Liver (tissue), 9 donors: ENCODE results near the gene CEP57. TPM values are rescaled to one million over a fixed set of nuclear protein-coding genes. Genes with fewer than 3 reads are reported as not detected.

ENCODE experiments used
- DNase-seq: peaks from one replicate; pipeline ENCODE4 v3.0.0-alpha.2; 2017; ENCODE audit warnings: low spot score
- H3K27ac ChIP-seq, 2 donors: one replicate each; pipeline ENCODE4 v1.7.0; 2013; ENCODE audit warnings: inconsistent platforms in 2 of 2, low read length in 2 of 2, control low read depth in 1 of 2, low read depth in 1 of 2, mild to moderate bottlenecking in 1 of 2
- H3K27me3 ChIP-seq, 4 donors: one replicate each; pipeline versions ENCODE4 v1.6.1 to v1.7.0; 2013; ENCODE audit warnings: low read length in 3 of 4, inconsistent platforms in 1 of 4, mild to moderate bottlenecking in 1 of 4, moderate library complexity in 1 of 4; ENCODE audit not compliant: control insufficient read depth in 4 of 4, insufficient read depth in 4 of 4
- H3K36me3 ChIP-seq, 4 donors: one replicate each; pipeline versions ENCODE4 v1.6.1 to v1.7.0; 2013; ENCODE audit warnings: low read length in 3 of 4, mild to moderate bottlenecking in 3 of 4, low read depth in 1 of 4, moderate library complexity in 1 of 4; ENCODE audit not compliant: control insufficient read depth in 4 of 4, insufficient read depth in 3 of 4
- H3K4me1 ChIP-seq, 4 donors: one replicate each; pipeline versions ENCODE4 v1.6.1 to v1.7.0; 2013; ENCODE audit warnings: low read length in 3 of 4, mild to moderate bottlenecking in 3 of 4, moderate library complexity in 1 of 4; ENCODE audit not compliant: control insufficient read depth in 4 of 4, insufficient read depth in 4 of 4
- H3K4me3 ChIP-seq, 3 donors: one replicate each; pipeline versions ENCODE4 v1.6.1 to v1.7.0; 2013; ENCODE audit warnings: low read length in 3 of 3, control low read depth in 1 of 3, low read depth in 1 of 3, mild to moderate bottlenecking in 1 of 3
- H3K9ac ChIP-seq, 2 donors: one replicate each; pipeline ENCODE4 v1.7.0; 2013; ENCODE audit warnings: low read length in 2 of 2, mild to moderate bottlenecking in 2 of 2, moderate library complexity in 2 of 2, control low read depth in 1 of 2, low read depth in 1 of 2
- H3K9me3 ChIP-seq, 4 donors: one replicate each; pipeline versions ENCODE4 v1.6.1 to v1.7.0; 2013; ENCODE audit warnings: low read length in 3 of 4; ENCODE audit not compliant: control insufficient read depth in 4 of 4
- EGR1 ChIP-seq, 2 donors: IDR thresholded peaks; 2 replicates each; pipeline ENCODE4 v1.6.1; 2016 to 2018; ENCODE audit warnings: antibody characterized with exemption in 2 of 2, low read depth in 2 of 2
- FOXA1 ChIP-seq: IDR thresholded peaks from 2 replicates; pipeline ENCODE4 v1.6.1; 2016; ENCODE audit warnings: antibody characterized with exemption
- FOXA2 ChIP-seq: IDR thresholded peaks from 2 replicates; pipeline ENCODE4 v1.6.1; 2016; ENCODE audit warnings: antibody characterized with exemption
- GABPA ChIP-seq, 2 donors: IDR thresholded peaks in 1 of 2; conservative IDR thresholded peaks in 1 of 2; 2 replicates each; pipeline ENCODE4 v1.6.1; 2016; ENCODE audit warnings: antibody characterized with exemption in 2 of 2, mild to moderate bottlenecking in 1 of 2, moderate library complexity in 1 of 2
- HNF4A ChIP-seq, 2 donors: conservative IDR thresholded peaks; 2 replicates each; pipeline ENCODE4 v1.6.1; 2016; ENCODE audit warnings: antibody characterized with exemption in 2 of 2, mild to moderate bottlenecking in 2 of 2
- HNF4G ChIP-seq: IDR thresholded peaks from 2 replicates; pipeline ENCODE4 v1.6.1; 2016; ENCODE audit warnings: antibody characterized with exemption
- JUND ChIP-seq, 2 donors: IDR thresholded peaks; 2 replicates each; pipeline ENCODE4 v1.6.1; 2016; ENCODE audit warnings: antibody characterized with exemption in 2 of 2
- NR2F2 ChIP-seq: IDR thresholded peaks from 2 replicates; pipeline ENCODE4 v1.6.1; 2016; ENCODE audit warnings: antibody characterized with exemption
- RAD21 ChIP-seq, 2 donors: IDR thresholded peaks; 2 replicates each; pipeline ENCODE4 v1.6.1; 2016; ENCODE audit warnings: antibody characterized with exemption in 2 of 2, mild to moderate bottlenecking in 2 of 2
- RXRA ChIP-seq, 2 donors: IDR thresholded peaks; 2 replicates each; pipeline ENCODE4 v1.6.1; 2017 to 2018; ENCODE audit warnings: antibody characterized with exemption in 2 of 2, mild to moderate bottlenecking in 1 of 2
- SP1 ChIP-seq: IDR thresholded peaks from 2 replicates; pipeline ENCODE4 v1.6.1; 2018; ENCODE audit warnings: antibody characterized with exemption, mild to moderate bottlenecking
- TAF1 ChIP-seq: conservative IDR thresholded peaks from 2 replicates; pipeline ENCODE4 v1.6.1; 2016; ENCODE audit warnings: antibody characterized with exemption, mild to moderate bottlenecking
- YY1 ChIP-seq: IDR thresholded peaks from 2 replicates; pipeline ENCODE4 v1.6.1; 2016; ENCODE audit warnings: antibody characterized with exemption, mild to moderate bottlenecking
- WGBS: extraction: QIAGEN DNeasy Blood & Tissue Kit; methylation state at CpG from one replicate; pipeline ENCODE4 v1.1.7; 2013; 5-methylcytosine and 5-hydroxymethylcytosine counted together
- polyA plus RNA-seq, 2 donors: library from polyadenylated mRNA; stranded (reverse) in 1 of 2; unstranded in 1 of 2; fragments of 200-250 nt in 1 of 2; fragments of >200 nt in 1 of 2; fragmentation: Nextera tagmentation in 1 of 2; extraction: Ambion mirVana in 1 of 2; gene quantifications; one replicate each; pipeline versions ENCODE4 v1.2.1 to v1.2.3, GENCODE V29; 2013 to 2015
- total RNA-seq, 2 donors: library from RNA; depleted of rRNA; stranded (reverse); fragments of >200 nt; gene quantifications; one replicate each; pipeline ENCODE4 v1.2.3, GENCODE V29; 2014
- TF ChIP-seq, protein P1 (sequence below): fragments of 150-350 bp; IDR thresholded peaks from 2 replicates; pipeline ENCODE4 v1.5.1; 2017; ENCODE audit warnings: improper control_type of control experiment, low read depth, low read length; ENCODE audit not compliant: missing input control
- TF ChIP-seq, protein P2 (sequence below): IDR thresholded peaks from 2 replicates; pipeline ENCODE4 v1.6.1; 2016; ENCODE audit warnings: antibody characterized with exemption
- TF ChIP-seq, protein P3 (sequence below): IDR thresholded peaks from 2 replicates; pipeline ENCODE4 v1.6.1; 2016; ENCODE audit warnings: antibody characterized with exemption
- TF ChIP-seq, protein P4 (sequence below): IDR thresholded peaks from 2 replicates; pipeline ENCODE4 v1.6.1; 2016; ENCODE audit warnings: antibody characterized with exemption
- donor health status: healthy.
- donor health status: healthy.
- donor health status: healthy.
- donor health status: healthy.
- donor health status: healthy.

The CEP57 gene
- total and polyA plus RNA-seq, 4 donors: 11.2 to 32.8 (median 31.1) TPM

DNA sequence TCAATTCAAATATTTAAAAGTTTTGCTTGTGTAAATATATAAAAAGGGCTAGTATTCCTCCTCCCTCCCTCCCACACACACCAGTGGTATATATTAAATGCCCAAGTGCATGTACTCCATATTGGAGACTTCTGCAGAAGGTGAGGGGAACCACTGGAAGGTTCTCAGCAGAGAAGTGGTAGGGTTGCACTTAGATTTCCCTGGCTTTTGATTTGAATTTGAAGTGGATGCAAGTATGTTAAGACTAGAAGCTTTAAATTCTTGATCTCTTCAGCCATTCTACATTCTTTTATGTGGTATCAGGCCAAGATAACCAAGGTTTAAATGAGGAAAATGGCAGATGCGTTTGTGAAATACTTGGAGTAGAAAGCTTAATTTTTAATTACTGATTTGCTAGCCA is 43.1 kb downstream of the CEP57 start:
- no peak overlapping the region for H3K27ac ChIP-seq
- H3K9ac ChIP-seq: no peak overlapping the region
- TF ChIP-seq TAF1 (no peak), RAD21 (IDR thresholded peaks at IDR 0.05) (no peak), HNF4G (no peak), FOXA1 (no peak), FOXA2 (no peak), NR2F2 (no peak), EGR1 (IDR thresholded peaks at IDR 0.05; ENCODE audit: low read depth in 2 of 2) (no peak), JUND (IDR thresholded peaks at IDR 0.05) (no peak), GABPA (IDR thresholded peaks at IDR 0.05 in 1 of 2, conservative IDR thresholded peaks at IDR 0.05 in 1 of 2) (no peak), RXRA (IDR thresholded peaks at IDR 0.05) (no peak), SP1 (no peak), HNF4A (conservative IDR thresholded peaks at IDR 0.05) (no peak)
- TF ChIP-seq, protein P1, sequence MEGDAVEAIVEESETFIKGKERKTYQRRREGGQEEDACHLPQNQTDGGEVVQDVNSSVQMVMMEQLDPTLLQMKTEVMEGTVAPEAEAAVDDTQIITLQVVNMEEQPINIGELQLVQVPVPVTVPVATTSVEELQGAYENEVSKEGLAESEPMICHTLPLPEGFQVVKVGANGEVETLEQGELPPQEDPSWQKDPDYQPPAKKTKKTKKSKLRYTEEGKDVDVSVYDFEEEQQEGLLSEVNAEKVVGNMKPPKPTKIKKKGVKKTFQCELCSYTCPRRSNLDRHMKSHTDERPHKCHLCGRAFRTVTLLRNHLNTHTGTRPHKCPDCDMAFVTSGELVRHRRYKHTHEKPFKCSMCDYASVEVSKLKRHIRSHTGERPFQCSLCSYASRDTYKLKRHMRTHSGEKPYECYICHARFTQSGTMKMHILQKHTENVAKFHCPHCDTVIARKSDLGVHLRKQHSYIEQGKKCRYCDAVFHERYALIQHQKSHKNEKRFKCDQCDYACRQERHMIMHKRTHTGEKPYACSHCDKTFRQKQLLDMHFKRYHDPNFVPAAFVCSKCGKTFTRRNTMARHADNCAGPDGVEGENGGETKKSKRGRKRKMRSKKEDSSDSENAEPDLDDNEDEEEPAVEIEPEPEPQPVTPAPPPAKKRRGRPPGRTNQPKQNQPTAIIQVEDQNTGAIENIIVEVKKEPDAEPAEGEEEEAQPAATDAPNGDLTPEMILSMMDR: no peak
- TF ChIP-seq, protein P2, sequence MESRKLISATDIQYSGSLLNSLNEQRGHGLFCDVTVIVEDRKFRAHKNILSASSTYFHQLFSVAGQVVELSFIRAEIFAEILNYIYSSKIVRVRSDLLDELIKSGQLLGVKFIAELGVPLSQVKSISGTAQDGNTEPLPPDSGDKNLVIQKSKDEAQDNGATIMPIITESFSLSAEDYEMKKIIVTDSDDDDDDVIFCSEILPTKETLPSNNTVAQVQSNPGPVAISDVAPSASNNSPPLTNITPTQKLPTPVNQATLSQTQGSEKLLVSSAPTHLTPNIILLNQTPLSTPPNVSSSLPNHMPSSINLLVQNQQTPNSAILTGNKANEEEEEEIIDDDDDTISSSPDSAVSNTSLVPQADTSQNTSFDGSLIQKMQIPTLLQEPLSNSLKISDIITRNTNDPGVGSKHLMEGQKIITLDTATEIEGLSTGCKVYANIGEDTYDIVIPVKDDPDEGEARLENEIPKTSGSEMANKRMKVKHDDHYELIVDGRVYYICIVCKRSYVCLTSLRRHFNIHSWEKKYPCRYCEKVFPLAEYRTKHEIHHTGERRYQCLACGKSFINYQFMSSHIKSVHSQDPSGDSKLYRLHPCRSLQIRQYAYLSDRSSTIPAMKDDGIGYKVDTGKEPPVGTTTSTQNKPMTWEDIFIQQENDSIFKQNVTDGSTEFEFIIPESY: no peak
- TF ChIP-seq, protein P3, sequence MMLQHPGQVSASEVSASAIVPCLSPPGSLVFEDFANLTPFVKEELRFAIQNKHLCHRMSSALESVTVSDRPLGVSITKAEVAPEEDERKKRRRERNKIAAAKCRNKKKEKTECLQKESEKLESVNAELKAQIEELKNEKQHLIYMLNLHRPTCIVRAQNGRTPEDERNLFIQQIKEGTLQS: no peak
- TF ChIP-seq, protein P4, sequence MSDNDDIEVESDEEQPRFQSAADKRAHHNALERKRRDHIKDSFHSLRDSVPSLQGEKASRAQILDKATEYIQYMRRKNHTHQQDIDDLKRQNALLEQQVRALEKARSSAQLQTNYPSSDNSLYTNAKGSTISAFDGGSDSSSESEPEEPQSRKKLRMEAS: no peak
- H3K4me3 ChIP-seq: no peak overlapping the region
- H3K27me3 ChIP-seq: no peaks in the 10 kb centered on the region
- no peaks in the 10 kb centered on the region for H3K4me1 ChIP-seq
- no peaks in the 10 kb centered on the region for H3K9me3 ChIP-seq
- 91% methylated on average over 1 of the region's 1 CpG for WGBS
- peaks cover 4 to 45% (median 27%) of the 10 kb centered on the region in 4 donors for H3K36me3 ChIP-seq
- no peak for DNase-seq

DNA sequence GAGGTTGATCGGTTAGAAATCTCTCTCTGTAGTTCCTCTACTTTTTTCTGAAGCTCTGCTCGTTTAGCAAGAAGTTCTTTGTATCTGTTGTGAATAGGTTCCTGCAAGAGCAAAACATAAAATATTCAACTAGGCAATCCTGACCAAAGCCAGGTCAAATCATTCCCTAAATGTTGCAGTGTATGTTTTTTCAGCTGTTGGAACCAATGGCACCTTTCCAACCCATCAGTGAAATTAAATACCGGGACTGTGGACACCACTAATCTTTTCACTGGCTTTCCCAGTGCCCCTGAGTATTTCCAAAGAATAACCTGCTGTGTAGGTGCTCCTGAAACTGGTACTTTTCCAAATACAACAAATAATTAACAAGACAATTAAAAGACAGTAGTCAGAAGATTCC is 45.1 kb downstream of the CEP57 start:
- TF ChIP-seq YY1 (no peak), JUND (IDR thresholded peaks at IDR 0.05) (no peak), GABPA (IDR thresholded peaks at IDR 0.05 in 1 of 2, conservative IDR thresholded peaks at IDR 0.05 in 1 of 2) (no peak), RXRA (IDR thresholded peaks at IDR 0.05) (no peak), SP1 (no peak), NR2F2 (no peak), HNF4A (conservative IDR thresholded peaks at IDR 0.05) (no peak)
- TF ChIP-seq, protein P3: no peak
- TF ChIP-seq, protein P2: no peak
- TF ChIP-seq, protein P1: no peak

More for the DNA sequence above, 45.1 kb downstream of the CEP57 start:
- peaks cover 3 to 39% (median 18%) of the 10 kb centered on the region in 4 donors for H3K36me3 ChIP-seq
- H3K4me1 ChIP-seq: no peaks in the 10 kb centered on the region
- H3K9ac ChIP-seq: no peak overlapping the region
- H3K4me3 ChIP-seq: no peak overlapping the region
- no peak overlapping the region for H3K27ac ChIP-seq
- H3K9me3 ChIP-seq: no peaks in the 10 kb centered on the region
- no peaks in the 10 kb centered on the region for H3K27me3 ChIP-seq
- no peak for DNase-seq
- 71% methylated on average over 3 of the region's 3 CpGs for WGBS
